Stimulated activated CD4-positive, alpha-beta T cell treated with anti-CD3 and anti-CD28 coated beads, Interleukin-12 subunit alpha, Interleukin-12 subunit beta, amount 100 ng/mL, for 4 hours (primary cell): ENCODE measurements around the gene LMTK2.

Experiments
- DNase-seq: peaks from one replicate; pipeline ENCODE4 v3.0.0-alpha.2; 2020

Gene LMTK2

GRCh38 chr7:98222533-98223195 lies 116.0 kb downstream of the LMTK2 start:
- no peak for DNase-seq

GRCh38 chr7:98223351-98223897 lies 116.8 kb downstream of the LMTK2 start:
- DNase-seq: no peak

- no peak for DNase-seq
These were observed 117.4 kb downstream of the LMTK2 start for GRCh38 chr7:98223898-98224700.

- no peak for DNase-seq
These were observed 118.1 kb downstream of the LMTK2 start for GRCh38 chr7:98224701-98225181.

- no peak for DNase-seq
These were observed 119.4 kb downstream of the LMTK2 start for GRCh38 chr7:98225913-98226614.

- no peak for DNase-seq
These were observed 121.3 kb downstream of the LMTK2 start for GRCh38 chr7:98227939-98228338.

GRCh38 chr7:98228801-98229200 lies 122.1 kb downstream of the LMTK2 start:
- no peak for DNase-seq

GRCh38 chr7:98229441-98229840 lies 122.8 kb downstream of the LMTK2 start:
- no peak for DNase-seq

GRCh38 chr7:98229991-98230745 lies 123.5 kb downstream of the LMTK2 start:
- DNase-seq: no peak

- DNase-seq: no peak
These were observed 124.2 kb downstream of the LMTK2 start for GRCh38 chr7:98230746-98231471.

GRCh38 chr7:98231493-98232262 lies 125.0 kb downstream of the LMTK2 start:
- DNase-seq: no peak

GRCh38 chr7:98232263-98232585 lies 125.6 kb downstream of the LMTK2 start:
- DNase-seq: no peak

- no peak for DNase-seq
These were observed 126.1 kb downstream of the LMTK2 start for GRCh38 chr7:98232799-98233198.

GRCh38 chr7:98233219-98234070 lies 126.8 kb downstream of the LMTK2 start:
- DNase-seq: no peak

- no peak for DNase-seq
These were observed 127.9 kb downstream of the LMTK2 start for GRCh38 chr7:98234429-98235147.

- DNase-seq: no peak
These were observed 129.2 kb downstream of the LMTK2 start for GRCh38 chr7:98235901-98236300.

- no peak for DNase-seq
These were observed 129.9 kb downstream of the LMTK2 start for GRCh38 chr7:98236355-98237185.

- DNase-seq: no peak
These were observed 131.4 kb downstream of the LMTK2 start for GRCh38 chr7:98238076-98238475.

- DNase-seq: no peak
These were observed 132.3 kb downstream of the LMTK2 start for GRCh38 chr7:98238976-98239375.
